Fibroblast of the aortic adventitia (primary cell): ENCODE measurements around the gene TRMT5. TPM values are rescaled to one million over a fixed set of nuclear protein-coding genes. Genes with fewer than 3 reads are reported as not detected.

Experiments
- DNase-seq: peaks from one replicate; pipeline ENCODE4 v3.0.0-alpha.2; 2010; ENCODE audit warnings: low read depth
- H3K4me3 ChIP-seq: 2 replicates; pipeline ENCODE4 v1.5.1; 2011; ENCODE audit warnings: low read depth, mild to moderate bottlenecking, control low read depth, low read length, moderate library complexity
- CTCF ChIP-seq: IDR thresholded peaks from 2 replicates; pipeline ENCODE4 v1.5.1; 2011; ENCODE audit warnings: mild to moderate bottlenecking, low read length, control low read depth, inconsistent platforms; ENCODE audit not compliant: insufficient read depth
- small RNA-seq: library from RNA; depleted of rRNA; stranded (forward); fragments of <200 nt; gene quantifications from one replicate; pipeline ENCODE3, GENCODE V24; 2012
- total RNA-seq: library from RNA; depleted of rRNA; stranded (reverse); fragments of >200 nt; gene quantifications from 2 replicates; pipeline ENCODE4 v1.2.3, GENCODE V29; 2012; ENCODE audit warnings: low replicate concordance

The TRMT5 gene
- total RNA-seq, 1 donor: 23.9 TPM

- DNase-seq: no peak
- TF ChIP-seq CTCF: no peak
These were observed 54.9 kb downstream of the TRMT5 start for GRCh38 chr14:60926002-60926401.

GRCh38 chr14:60925286-60925685, 55.6 kb downstream of the TRMT5 start:
- TF ChIP-seq CTCF: no peak
- H3K4me3 ChIP-seq: no peak overlapping the region
- DNase-seq: peak; percentile 9

More at GRCh38 chr14:60926002-60926401, 54.9 kb downstream of the TRMT5 start:
- H3K4me3 ChIP-seq: no peak overlapping the region

DNA sequence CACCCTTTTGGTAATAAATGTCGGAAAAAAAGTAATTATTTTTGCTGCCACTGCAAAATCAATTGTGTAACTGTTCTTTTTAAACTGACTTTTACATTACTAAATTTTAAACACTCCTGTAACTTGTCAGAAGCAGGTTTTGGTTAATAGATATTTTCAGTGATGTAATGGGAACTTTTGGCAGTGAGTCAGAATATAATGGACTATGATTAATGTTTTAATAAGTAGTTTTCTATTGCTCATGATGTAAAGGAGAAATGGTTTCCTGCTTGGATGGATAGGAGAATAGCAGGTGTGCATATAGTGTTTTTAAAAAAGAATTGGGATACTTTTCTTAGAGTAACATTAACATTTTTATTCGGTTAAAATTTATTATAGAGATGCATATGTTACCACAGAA, 58.8 kb downstream of the TRMT5 start:
- peak; percentile 33 for DNase-seq
- no peak for TF ChIP-seq CTCF
- H3K4me3 ChIP-seq: no peak overlapping the region

Small RNA genes lying within 50 kb of the gene (small RNA-seq; reads per million reads assigned to genes)
- gene RNU6-398P: not detected

Other genes starting within 250 kb of the TRMT5 start
- gene MNAT1, start 246.3 kb downstream of the TRMT5 start, total RNA-seq: 59.9 and 71.2 TPM in 2 replicates
- 74.9 and 225 TPM in 2 replicates for gene SLC38A6, start 166 bp upstream of the TRMT5 start, total RNA-seq